Astrocyte (in vitro differentiated cells and primary cell): ENCODE measurements around the gene ZNF207. TPM values are rescaled to one million over a fixed set of nuclear protein-coding genes. Genes with fewer than 3 reads are reported as not detected.
"Not testable (repeated sequence)": the region's sequence is repeated elsewhere in the genome, so short reads cannot be mapped to it uniquely, and the experiment has no call there.

ENCODE experiments used
- DNase-seq: peaks from one replicate; pipeline ENCODE4 v3.0.0-alpha.2; 2010; ENCODE audit warnings: low read depth
- FAIRE-seq: peaks from 2 replicates; lab custom pipeline; 2011; peaks lifted over from hg19 to GRCh38; lab: Jason Lieb, UNC
- H2AFZ ChIP-seq: 2 replicates; pipeline ENCODE4 v1.6.0; 2012; ENCODE audit warnings: low read depth, low read length, inconsistent platforms
- H3K27ac ChIP-seq: 2 replicates; pipeline ENCODE4 v1.5.1; 2011; ENCODE audit warnings: low read depth, low read length, inconsistent platforms
- H3K27me3 ChIP-seq: 2 replicates; pipeline ENCODE4 v1.6.0; 2011; ENCODE audit warnings: low read length, inconsistent platforms; ENCODE audit not compliant: insufficient read depth
- H3K36me3 ChIP-seq: 2 replicates; pipeline ENCODE4 v1.5.1; 2011; ENCODE audit warnings: low read length, inconsistent platforms; ENCODE audit not compliant: insufficient read depth
- H3K4me1 ChIP-seq: 2 replicates; pipeline ENCODE4 v1.5.1; 2011; ENCODE audit warnings: low read length, inconsistent platforms; ENCODE audit not compliant: insufficient read depth
- H3K4me2 ChIP-seq: 2 replicates; pipeline ENCODE4 v1.6.0; 2012; ENCODE audit warnings: low read length, inconsistent platforms
- H3K4me3 ChIP-seq: 2 replicates; pipeline ENCODE4 v1.5.1; 2011; ENCODE audit warnings: low read depth, mild to moderate bottlenecking, low read length, inconsistent platforms; ENCODE audit not compliant: insufficient read depth
- H3K79me2 ChIP-seq: 2 replicates; pipeline ENCODE4 v1.6.0; 2012; ENCODE audit warnings: mild to moderate bottlenecking, low read length, inconsistent platforms; ENCODE audit not compliant: insufficient read depth
- H3K9ac ChIP-seq: 2 replicates; pipeline ENCODE4 v1.6.0; 2012; ENCODE audit warnings: mild to moderate bottlenecking, low read length, inconsistent platforms
- H3K9me3 ChIP-seq: 2 replicates; pipeline ENCODE4 v1.5.1; 2012; ENCODE audit warnings: low read depth, mild to moderate bottlenecking, low read length, inconsistent platforms; ENCODE audit not compliant: insufficient read depth
- H4K20me1 ChIP-seq: 2 replicates; pipeline ENCODE4 v1.6.0; 2012; ENCODE audit warnings: low read length, inconsistent platforms; ENCODE audit not compliant: insufficient read depth
- H3K27ac Mint-ChIP-seq: one replicate; pipeline ENCODE4 v1.8.0; 2021; ENCODE audit warnings: mild to moderate bottlenecking, mixed read lengths; ENCODE audit not compliant: unreplicated experiment
- H3K27me3 Mint-ChIP-seq: one replicate; pipeline ENCODE4 v1.8.0; 2021; ENCODE audit warnings: low read depth, mixed read lengths; ENCODE audit not compliant: unreplicated experiment
- H3K36me3 Mint-ChIP-seq: one replicate; pipeline ENCODE4 v1.8.0; 2021; ENCODE audit warnings: low read depth, mixed read lengths; ENCODE audit not compliant: unreplicated experiment
- H3K4me1 Mint-ChIP-seq: one replicate; pipeline ENCODE4 v1.8.0; 2021; ENCODE audit warnings: low read depth, mixed read lengths; ENCODE audit not compliant: unreplicated experiment
- H3K4me3 Mint-ChIP-seq: one replicate; pipeline ENCODE4 v1.8.0; 2021; ENCODE audit warnings: mild to moderate bottlenecking, moderate library complexity, mixed read lengths; ENCODE audit not compliant: unreplicated experiment
- H3K9me3 Mint-ChIP-seq: one replicate; pipeline ENCODE4 v1.8.0; 2021; ENCODE audit warnings: mild to moderate bottlenecking, mixed read lengths; ENCODE audit not compliant: unreplicated experiment
- EZH2 ChIP-seq: IDR thresholded peaks from 2 replicates; pipeline ENCODE4 v1.6.1; 2012; ENCODE audit warnings: mild to moderate bottlenecking, low read length, inconsistent platforms; ENCODE audit not compliant: insufficient read depth
- total RNA-seq: library from RNA; stranded (reverse); gene quantifications from 2 replicates; pipeline ENCODE4 v1.2.1, GENCODE V29; 2021
- TF ChIP-seq, protein P1 (sequence below): IDR thresholded peaks from 2 replicates; pipeline ENCODE4 v1.5.1; 2011; ENCODE audit warnings: low read depth, mild to moderate bottlenecking, inconsistent platforms, low read length, moderate library complexity; ENCODE audit not compliant: insufficient read depth

ZNF207 gene
- total RNA-seq, 1 donor from 2014 or later, result 168 TPM

GRCh38 chr17:32349503-32349853 is 479 bp upstream of the ZNF207 start:
- Histone ChIP-seq H3K79me2 (peaks cover 52% of the 10 kb centered on the region), H3K27ac (peak overlapping the region; percentile 97), H3K4me3 (peak overlapping the region; percentile 89), H4K20me1 (peaks cover 41% of the 10 kb centered on the region), H3K9me3 (no peaks in the 10 kb centered on the region), H3K4me1 (peaks cover 7% of the 10 kb centered on the region), H3K27me3 (no peaks in the 10 kb centered on the region), H3K4me2 (peak overlapping the region; percentile 91), H3K36me3 (peaks cover 8% of the 10 kb centered on the region), H3K9ac (peak overlapping the region; percentile 97), H2AFZ (peak overlapping the region; percentile 70)
- no peak for TF ChIP-seq EZH2
- TF ChIP-seq, protein P1, sequence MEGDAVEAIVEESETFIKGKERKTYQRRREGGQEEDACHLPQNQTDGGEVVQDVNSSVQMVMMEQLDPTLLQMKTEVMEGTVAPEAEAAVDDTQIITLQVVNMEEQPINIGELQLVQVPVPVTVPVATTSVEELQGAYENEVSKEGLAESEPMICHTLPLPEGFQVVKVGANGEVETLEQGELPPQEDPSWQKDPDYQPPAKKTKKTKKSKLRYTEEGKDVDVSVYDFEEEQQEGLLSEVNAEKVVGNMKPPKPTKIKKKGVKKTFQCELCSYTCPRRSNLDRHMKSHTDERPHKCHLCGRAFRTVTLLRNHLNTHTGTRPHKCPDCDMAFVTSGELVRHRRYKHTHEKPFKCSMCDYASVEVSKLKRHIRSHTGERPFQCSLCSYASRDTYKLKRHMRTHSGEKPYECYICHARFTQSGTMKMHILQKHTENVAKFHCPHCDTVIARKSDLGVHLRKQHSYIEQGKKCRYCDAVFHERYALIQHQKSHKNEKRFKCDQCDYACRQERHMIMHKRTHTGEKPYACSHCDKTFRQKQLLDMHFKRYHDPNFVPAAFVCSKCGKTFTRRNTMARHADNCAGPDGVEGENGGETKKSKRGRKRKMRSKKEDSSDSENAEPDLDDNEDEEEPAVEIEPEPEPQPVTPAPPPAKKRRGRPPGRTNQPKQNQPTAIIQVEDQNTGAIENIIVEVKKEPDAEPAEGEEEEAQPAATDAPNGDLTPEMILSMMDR, result no peak
- H3K4me3 Mint-ChIP-seq, result peak overlapping the region; percentile 100
- DNase-seq (peak; percentile 9), FAIRE-seq (no peak)
- H3K36me3 Mint-ChIP-seq, result peaks cover 8% of the 10 kb centered on the region
- H3K27ac Mint-ChIP-seq, result peak overlapping the region; percentile 100
- H3K27me3 Mint-ChIP-seq, result no peaks in the 10 kb centered on the region
- H3K9me3 Mint-ChIP-seq, result no peaks in the 10 kb centered on the region
- peaks cover 2% of the 10 kb centered on the region for H3K4me1 Mint-ChIP-seq

DNA sequence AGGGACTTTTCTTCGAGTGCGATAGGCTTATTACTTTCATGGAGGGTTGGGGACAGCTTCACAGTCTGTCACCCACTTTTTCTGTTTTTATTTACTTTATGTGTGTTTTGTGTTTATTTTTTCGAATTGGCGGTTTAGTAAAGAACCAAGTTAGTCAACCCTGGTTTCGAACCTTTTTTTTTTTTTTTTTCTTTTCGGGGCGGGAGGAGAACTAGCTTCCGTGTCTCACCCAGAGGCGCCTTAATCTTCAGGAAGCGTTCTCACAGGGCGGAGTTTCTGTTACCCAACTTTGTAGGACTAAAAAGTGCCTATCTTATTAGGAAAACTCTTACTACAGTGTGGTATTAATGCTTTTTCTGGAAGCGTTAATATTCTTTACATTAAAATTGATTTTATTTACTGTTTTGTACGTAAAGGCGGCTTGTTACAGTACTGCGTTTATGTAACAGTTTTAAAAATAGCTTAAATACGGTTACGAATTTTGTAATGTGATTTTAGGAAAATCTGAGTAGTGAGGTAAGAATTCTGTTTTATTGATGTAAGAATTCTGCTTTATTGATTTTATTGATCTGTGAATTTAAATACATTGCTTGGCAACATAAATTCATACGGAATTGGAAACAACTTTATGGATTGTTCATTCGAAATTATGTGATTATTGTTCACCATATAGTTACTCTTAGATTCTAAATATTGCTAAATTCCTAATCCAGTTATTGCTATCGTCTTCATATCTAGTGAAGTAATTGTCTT is 885 bp downstream of the ZNF207 start:
- H3K9me3 Mint-ChIP-seq, result no peaks in the 10 kb centered on the region
- H3K27ac ChIP-seq, result peak overlapping the region; percentile 97
- TF ChIP-seq EZH2, result no peak
- TF ChIP-seq, protein P1, result no peak
- peaks cover 55% of the 10 kb centered on the region for H4K20me1 ChIP-seq
- peak overlapping the region; percentile 97 for H3K9ac ChIP-seq
- H2AFZ ChIP-seq, result no peak overlapping the region
- peak overlapping the region; percentile 100 for H3K27ac Mint-ChIP-seq
- peaks cover 15% of the 10 kb centered on the region for H3K4me1 ChIP-seq
- peaks cover 22% of the 10 kb centered on the region for H3K36me3 ChIP-seq
- no peaks in the 10 kb centered on the region for H3K27me3 Mint-ChIP-seq
- no peaks in the 10 kb centered on the region for H3K27me3 ChIP-seq
- DNase-seq (peak; percentile 50), FAIRE-seq (no peak)
- peak overlapping the region; percentile 100 for H3K4me3 Mint-ChIP-seq
- H3K4me3 ChIP-seq, result peak overlapping the region; percentile 89
- H3K4me1 Mint-ChIP-seq, result peaks cover 10% of the 10 kb centered on the region
- H3K4me2 ChIP-seq, result peak overlapping the region; percentile 91
- H3K9me3 ChIP-seq, result no peaks in the 10 kb centered on the region
- H3K36me3 Mint-ChIP-seq, result peaks cover 11% of the 10 kb centered on the region
- peaks cover 66% of the 10 kb centered on the region for H3K79me2 ChIP-seq

- H3K36me3 Mint-ChIP-seq, result peaks cover 11% of the 10 kb centered on the region
- H3K27me3 ChIP-seq, H3K27ac ChIP-seq, H3K9me3 Mint-ChIP-seq, FAIRE-seq, H2AFZ ChIP-seq, DNase-seq, H3K27me3 Mint-ChIP-seq, H3K9me3 ChIP-seq, H3K27ac Mint-ChIP-seq: not testable (repeated sequence)
- peak overlapping the region; percentile 89 for H3K4me3 ChIP-seq
- peak overlapping the region; percentile 97 for H3K9ac ChIP-seq
- H3K4me2 ChIP-seq, result peak overlapping the region; percentile 91
- peaks cover 70% of the 10 kb centered on the region for H4K20me1 ChIP-seq
- peaks cover 33% of the 10 kb centered on the region for H3K36me3 ChIP-seq
- H3K4me3 Mint-ChIP-seq, result peak overlapping the region; percentile 100
- H3K79me2 ChIP-seq, result peaks cover 84% of the 10 kb centered on the region
- H3K4me1 ChIP-seq, result peaks cover 17% of the 10 kb centered on the region
- peaks cover 13% of the 10 kb centered on the region for H3K4me1 Mint-ChIP-seq
Observed at GRCh38 chr17:32352734-32353133, 2.8 kb downstream of the ZNF207 start.
